ENCODE measurements around the gene CAMK1.

The CAMK1 gene

GRCh38 chr3:9770276-9770812 is 597 bp upstream of the CAMK1 start:
- no peak for DNase-seq

DNA sequence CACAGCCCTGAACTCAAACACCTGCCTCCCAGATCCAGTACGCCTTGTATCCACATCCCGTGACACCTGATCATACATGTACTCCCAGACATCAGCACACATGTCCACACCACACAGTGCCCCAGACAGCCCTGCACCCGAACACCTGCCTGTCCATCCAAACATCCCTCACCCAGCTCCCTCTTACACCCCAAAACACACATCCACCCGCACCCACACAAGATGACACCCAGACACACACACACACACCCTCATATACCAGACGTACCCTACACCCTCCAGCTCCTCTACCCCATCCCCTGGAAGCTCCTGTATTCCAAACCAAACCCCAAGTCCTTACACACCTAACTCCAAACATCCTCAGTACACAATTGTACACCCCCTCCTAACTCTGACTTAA is 735 bp downstream of the CAMK1 start:
- DNase-seq, result no peak

- no peak for DNase-seq
Measured at GRCh38 chr3:9768141-9768775, 1.5 kb downstream of the CAMK1 start.

- DNase-seq, result no peak
Measured at GRCh38 chr3:9767418-9767817, 2.3 kb downstream of the CAMK1 start.

DNA sequence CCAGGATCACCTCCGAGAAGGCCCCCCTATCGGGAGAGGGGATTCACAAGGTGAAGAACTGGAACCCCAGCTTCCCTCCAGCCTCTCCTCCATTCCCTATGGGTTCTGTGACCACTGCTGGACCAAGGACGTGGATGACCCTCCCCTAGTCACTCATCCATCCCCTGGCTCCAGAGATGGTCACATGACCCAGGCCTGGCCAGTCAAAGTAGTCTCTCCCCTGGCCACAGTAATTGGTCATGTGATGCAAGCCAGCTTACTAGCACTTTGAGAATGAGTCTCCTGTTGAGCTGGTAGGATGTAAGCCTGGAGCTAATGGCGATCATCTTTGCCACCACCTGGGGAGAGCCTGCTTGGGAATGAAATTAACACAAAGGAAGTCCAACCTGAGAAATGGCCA is 3.9 kb downstream of the CAMK1 start:
- no peak for DNase-seq

- no peak for DNase-seq
Measured at GRCh38 chr3:9762871-9763270, 6.9 kb downstream of the CAMK1 start.

DNA sequence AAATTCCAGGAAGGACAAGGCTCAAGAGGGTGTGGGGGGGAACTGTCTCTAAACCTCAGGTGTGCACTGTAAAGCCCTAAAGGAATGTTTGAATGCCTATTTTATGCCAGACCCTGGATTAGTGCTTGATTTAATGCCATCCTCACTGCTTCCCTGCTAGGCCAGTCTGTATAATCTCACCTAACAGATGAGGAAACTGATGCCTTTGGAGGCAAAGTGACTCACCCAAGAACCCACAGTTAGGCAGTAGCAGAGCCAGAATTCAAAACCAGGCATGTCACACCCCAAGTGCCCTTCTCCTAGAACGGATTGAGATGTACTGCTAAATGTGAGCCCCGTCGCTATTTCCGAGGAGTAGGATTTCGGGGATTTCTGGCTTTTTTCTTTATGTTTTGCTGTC is 7.8 kb downstream of the CAMK1 start:
- DNase-seq, result no peak

GRCh38 chr3:9760779-9761505 is 8.8 kb downstream of the CAMK1 start:
- no peak for DNase-seq

GRCh38 chr3:9757427-9757826 is 12.3 kb downstream of the CAMK1 start:
- DNase-seq, result no peak

DNA sequence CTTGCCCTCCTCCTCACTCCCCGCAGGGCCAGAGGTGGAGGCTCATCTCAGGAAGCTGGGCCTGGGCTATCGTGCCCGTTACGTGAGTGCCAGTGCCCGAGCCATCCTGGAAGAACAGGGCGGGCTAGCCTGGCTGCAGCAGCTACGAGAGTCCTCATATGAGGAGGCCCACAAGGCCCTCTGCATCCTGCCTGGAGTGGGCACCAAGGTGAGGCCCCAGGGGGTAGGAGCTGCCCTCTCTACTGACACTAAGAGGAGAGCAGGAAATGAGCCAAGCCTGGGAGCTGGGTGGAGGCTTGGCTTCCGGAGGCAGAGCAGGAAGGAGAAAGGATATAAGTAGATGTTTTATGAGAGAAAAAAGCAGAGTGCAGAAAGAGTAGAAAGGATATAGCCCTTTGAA is 15.1 kb downstream of the CAMK1 start:
- no peak for DNase-seq

DNA sequence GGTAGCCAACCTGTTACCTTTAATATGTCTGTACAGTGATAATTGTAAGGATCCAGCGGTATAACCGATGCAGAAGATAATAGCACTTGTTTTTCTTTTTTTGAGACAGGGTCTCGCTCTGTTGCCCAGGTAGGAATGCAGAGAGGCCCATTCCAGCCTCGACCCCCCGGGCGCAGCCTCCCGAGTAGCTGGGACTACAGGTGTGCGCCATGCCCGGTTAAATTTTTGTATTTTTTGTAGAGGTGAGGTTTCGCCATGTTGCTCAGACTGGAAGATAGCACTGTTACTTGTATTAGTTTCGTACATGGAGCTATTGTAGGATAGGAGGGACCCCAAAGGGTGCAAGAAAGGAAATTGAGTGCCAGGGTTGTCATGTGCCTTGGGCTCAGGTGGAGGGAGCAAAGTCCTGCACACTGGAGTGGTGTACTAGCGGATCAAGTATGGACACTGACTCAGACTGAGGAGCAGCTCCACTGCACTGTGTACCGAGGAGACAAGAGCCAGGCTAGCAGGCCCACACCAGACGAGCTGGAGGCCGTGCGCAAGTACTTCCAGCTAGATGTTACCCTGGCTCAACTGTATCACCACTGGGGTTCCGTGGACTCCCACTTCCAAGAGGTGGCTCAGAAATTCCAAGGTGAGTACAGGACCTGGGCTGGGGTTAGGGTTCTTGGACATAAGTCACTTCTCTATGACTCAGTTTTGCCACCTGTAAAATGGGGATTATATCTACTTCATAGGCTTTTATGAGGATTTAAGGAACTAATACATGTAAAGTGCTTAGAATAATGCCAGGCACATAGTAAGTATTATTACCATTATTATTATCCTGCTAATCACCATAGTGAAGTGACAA is 19.0 kb downstream of the CAMK1 start:
- no peak for DNase-seq

GRCh38 chr3:9749645-9750555 is 19.8 kb downstream of the CAMK1 start, which contains the start of gene OGG1:
Gene OGG1, plus strand, starts transcription at chr3:9749952. Its CDS starts 335 bp downstream, at chr3:9750287.
- DNase-seq, result peak; percentile 97

DNA sequence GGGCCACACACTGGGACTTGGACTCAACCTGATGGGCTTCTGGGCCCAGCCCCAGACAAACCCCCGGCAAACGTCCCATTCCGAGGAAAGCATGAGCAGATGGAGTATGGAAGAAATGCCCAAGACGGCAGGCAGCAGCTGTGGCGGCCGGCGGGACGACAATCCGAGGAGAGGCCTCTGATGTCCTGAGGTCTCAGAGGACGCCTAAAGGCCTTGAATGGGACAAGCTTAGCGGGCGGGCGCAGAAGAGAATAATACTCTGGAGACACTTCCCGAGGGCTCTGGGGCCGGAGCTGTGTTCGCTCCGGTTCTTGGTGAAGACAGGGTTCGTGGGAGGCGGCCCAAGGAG is 20.5 kb downstream of the CAMK1 start:
- DNase-seq, result no peak

DNA sequence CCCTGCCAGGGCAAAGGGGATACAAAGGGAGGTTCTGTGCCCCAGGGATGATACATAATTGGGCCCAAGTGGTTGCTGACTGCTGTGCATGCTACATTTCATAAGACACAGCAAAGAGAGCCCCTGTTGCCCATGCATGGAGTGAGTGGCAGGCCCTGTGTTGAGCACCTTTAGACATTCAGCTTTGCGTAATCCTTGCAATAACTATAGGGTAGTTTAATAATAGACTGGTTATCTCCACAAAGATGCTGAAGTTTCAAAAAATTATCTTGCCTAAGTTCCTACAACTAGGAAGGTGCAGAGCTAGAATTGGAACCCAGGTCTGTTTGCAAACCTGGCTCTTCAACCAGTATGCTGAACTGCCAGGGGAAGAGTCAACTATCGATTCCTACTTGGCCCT is 21.7 kb downstream of the CAMK1 start:
- DNase-seq, result no peak

DNA sequence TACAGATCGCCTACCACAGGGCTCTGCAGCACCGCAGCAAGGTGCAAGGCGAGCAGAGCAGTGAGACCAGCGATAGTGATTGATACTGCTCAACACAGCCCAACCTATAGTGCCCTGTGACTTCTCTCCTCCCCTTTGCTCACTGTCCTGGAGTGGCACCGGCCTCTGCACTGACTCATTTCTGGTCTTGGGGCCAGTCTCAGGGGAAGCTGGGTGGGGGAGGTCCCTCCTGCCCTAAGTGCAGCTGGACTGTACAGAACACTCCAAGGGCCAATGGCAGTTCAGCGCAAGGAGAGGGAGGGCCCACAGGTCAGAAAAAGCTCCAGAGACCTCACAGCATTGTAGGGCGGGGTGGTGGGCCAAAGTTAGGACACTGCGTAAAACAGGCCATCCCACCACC is 22.5 kb downstream of the CAMK1 start:
- DNase-seq, result no peak

DNA sequence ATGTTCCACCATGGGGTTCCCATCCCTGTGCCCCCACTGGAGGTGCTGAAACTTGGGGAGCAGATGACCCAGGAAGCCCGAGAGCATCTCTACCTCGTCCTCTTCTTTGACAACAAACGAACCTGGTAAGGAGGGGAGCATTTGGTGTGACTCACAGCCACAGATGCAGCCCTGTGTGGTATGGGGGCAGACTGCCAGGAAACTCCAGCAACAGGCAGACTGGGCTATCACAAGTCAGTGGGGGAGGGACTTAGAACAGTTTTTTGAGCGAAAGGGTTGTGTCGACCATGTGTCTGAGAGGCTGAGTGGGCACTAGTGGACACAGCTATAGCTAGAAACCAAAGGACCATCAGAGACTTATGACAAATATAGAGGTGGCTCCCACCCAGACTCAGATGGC is 23.4 kb downstream of the CAMK1 start:
- no peak for DNase-seq

DNA sequence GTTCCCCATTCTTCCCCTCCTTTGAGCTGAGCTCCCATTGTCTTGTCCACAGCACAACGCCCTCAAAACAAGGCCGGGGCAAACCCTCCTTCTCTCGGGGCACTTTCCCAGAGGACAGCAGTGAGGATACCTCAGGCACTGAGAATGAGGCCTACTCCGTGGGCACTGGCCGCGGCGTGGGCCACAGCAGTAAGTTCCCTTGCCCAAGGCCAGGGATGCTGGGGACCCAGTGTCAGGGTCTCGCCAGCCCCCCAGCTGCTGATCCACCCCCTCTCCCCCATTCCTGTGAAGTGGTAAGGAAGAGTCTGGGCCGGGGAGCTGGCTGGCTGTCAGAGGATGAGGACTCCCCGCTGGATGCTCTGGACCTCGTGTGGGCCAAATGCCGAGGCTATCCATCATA is 24.2 kb downstream of the CAMK1 start:
- no peak for DNase-seq

- DNase-seq, result no peak
Measured at GRCh38 chr3:9744162-9744561, 25.6 kb downstream of the CAMK1 start.

GRCh38 chr3:9743548-9743947 is 26.2 kb downstream of the CAMK1 start:
- DNase-seq, result no peak

DNA sequence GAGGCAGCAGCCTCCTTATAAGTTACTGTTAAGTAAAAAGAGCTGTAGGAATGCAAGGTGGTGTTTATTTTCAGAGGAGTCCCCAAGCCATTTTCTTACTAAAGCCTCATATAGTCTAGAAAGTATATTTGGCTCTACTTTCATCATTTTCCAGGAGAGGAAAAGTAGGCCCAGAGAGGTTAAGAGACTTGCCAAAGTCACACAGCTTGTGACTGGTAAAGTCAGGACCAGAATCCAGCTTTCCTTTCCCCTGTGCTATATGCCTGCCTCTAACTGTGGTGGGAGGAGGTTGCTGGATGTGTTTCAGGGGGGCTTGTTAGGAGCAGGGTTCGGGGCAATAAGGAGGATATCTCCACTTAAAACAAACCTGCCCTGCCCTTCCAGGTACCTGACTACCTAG is 27.2 kb downstream of the CAMK1 start:
- DNase-seq, result no peak

GRCh38 chr3:9739181-9739580 is 30.6 kb downstream of the CAMK1 start:
- no peak for DNase-seq

DNA sequence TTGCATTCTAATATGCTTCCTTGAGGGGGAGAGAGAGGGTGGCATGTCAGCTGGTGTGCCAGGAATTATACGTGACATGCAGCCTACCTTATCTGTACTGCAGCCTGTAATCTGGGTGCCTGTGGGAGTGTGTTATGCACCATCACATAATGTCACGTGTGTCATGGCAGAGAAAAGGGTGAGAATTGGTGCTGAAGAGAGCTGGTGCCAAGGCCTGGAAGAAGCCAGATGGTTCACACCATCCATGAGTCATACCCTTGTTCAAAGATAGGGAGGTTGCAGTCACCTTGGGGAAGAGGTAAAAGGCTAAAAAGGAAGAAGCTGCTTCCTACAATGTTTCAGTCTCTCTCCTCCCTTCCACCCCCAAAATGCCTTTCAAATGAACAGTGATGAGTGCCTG is 32.9 kb downstream of the CAMK1 start:
- no peak for DNase-seq

- DNase-seq, result no peak
Measured at GRCh38 chr3:9732740-9733115, 37.0 kb downstream of the CAMK1 start.

Measured in stimulated activated naive CD4-positive, alpha-beta T cell treated with Interleukin-2 at 50 U/mL for 16 hours (primary cell).